Epidermal melanocyte (primary cell): ENCODE measurements around the gene C9orf78.

Experiments used
- DNase-seq: peaks from one replicate; pipeline ENCODE4 v3.0.0; 2011; ENCODE audit warnings: low spot score; ENCODE audit not compliant: insufficient read length

Gene C9orf78, protein sequence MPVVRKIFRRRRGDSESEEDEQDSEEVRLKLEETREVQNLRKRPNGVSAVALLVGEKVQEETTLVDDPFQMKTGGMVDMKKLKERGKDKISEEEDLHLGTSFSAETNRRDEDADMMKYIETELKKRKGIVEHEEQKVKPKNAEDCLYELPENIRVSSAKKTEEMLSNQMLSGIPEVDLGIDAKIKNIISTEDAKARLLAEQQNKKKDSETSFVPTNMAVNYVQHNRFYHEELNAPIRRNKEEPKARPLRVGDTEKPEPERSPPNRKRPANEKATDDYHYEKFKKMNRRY

DNA sequence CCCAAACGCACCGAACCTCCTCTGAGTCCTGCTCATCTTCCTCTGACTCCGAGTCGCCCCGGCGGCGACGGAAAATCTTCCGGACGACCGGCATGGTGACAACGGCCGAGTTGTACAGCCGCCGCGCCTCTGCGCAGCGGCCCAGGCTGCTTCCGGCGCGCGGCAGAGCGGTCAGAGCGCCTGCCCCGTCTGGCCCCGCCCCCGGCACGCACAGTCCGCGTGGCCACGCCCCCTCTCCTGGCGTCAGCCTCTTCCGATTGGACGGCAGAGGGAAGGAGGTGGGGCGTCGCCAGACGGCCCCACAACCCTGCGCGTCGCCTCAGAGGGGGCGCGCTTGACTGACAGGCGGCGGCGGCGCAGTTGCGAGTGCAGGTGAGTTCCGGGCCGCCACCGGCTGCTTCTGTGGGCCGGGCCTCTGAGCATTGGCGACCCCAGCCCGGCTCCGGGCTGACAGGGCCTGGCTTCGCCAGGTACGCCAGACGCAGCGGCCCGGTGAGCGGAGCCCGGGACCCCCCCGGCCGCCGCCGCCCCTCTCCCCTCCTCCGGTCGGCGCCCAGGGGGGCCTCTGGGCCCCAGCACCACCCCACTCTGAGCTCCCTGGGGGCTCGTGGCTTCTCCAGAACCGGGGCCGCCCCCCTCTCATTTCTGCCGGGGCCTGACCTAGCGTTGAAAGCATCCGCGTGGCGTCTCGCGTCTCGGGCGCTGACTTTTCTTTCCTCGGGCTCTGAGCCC lies at the start of gene C9orf78, which contains the start of gene USP20:
TSS of gene C9orf78 (minus strand) at position 148 of the 732 bp plus-strand sequence. CDS start at position 94, 54 bp downstream.
TSS of gene USP20 (plus strand) at position 331 of the 732 bp plus-strand sequence. CDS start 17,098 bp downstream, outside the sequence.
- peak; percentile 93 for DNase-seq

DNA sequence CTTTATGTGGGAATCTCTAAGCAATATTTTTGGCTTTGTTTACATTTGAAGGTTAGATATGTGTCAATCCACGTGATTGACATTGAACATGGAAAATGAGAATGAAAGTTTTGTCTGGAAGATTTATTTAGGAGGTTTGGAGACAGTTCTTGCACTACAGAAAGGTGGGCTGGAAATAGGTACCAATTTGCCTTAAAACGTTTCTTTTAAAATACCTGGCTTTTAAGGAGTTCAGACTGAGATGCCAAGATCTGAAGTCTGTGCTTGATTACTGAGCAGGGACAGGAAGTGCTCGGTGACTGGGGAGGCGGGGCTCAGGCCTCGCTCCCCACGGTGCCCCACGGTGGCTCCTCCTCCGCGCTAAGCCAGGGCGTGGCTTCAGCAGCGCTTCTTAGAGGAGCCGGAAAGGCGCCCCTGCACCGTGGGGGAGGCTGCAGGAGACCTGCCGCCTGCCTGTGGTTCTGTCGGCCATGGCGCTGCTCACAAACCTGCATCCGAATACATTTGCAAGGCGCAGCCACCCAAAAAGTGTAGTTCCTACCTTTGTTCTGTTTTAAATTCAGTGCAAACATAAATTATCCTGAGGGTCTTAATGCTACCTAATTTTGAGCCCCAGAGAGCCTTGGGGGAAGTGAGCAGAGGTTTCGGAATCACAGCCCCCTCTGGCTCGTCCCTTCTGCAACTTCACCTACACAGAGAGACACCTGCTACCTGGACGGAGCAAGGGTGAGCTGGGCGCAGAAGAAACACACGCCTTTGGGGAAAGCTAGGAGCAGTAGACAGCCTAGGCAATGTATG lies 49.3 kb upstream of the C9orf78 start:
- DNase-seq, result peak; percentile 83

GRCh38 chr9:129881547-129882324 lies 46.7 kb upstream of the C9orf78 start:
- DNase-seq, result no peak

DNA sequence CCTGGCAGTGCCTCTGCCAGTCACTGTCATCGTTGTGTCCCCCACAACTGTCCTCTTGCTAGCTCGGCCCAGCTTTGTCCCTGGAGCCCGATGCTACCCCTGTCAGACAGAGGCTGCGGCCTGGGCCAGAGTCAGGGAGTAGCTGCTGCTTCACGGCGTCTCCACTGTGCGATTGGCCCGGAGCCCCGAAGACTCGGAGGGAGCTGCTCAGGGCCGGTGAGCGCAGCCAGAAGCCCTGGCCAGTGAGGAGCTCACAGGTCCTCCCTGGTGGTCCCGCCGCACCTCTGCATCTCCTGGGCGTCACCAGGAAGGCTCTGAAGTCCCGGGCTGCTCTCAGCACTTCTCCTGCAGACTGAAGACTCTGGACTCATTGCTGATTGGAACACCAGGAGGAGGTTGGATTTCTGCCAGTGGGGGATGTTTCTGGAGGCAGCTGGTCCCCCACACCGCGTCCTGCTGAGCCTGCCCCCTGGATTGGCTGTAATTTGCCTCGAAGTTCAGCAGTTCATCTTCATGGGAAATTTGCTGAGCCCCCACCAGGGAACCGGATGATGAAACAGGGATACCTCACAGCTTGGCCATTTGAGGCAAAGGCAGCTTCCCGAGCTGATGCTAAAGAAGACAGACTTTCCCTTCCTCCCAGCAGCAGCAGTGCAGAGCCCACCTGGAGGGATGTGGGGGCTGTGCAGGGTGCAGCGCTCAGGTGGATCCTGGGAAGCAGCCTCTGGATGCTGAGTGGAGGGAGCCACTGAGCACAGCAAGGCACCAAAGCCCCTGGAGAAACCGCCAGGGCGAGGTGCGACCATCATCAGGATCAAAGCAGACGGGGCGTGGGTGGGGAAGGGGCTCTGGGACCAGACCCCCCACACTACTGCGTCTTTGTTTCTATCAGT lies 45.8 kb upstream of the C9orf78 start:
- DNase-seq, result no peak

DNA sequence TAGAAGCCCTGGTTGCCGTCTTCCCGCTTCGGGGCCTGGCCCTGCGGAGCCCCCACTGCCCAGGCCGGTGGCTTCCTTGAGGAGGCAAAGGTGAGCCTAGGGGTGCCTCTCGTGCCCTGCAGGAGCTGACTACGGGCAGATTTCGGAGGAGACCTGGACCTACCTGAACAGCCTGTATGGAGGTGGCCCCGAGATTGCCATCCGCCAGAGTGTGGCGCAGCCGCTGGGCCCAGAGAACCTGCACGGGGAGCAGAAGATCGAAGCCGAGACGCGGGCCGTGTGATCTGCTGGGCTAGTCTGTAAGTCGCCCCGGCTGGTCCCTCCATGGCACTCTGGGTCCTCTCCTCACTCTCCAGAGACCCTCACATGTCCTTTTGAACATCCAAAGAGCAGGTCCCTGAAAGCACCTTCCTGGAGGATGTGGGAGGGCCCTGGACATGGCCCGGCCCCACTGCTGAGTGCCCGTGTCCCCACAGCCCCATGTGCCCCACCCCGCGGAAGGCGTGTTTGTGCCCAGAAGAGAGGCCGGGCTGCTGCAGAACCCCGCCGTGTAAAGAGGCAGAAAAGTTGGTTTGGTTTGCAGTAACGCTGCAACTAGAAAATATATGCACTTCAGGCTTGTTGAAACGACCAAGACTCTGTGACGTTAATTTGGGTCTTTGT lies 45.0 kb upstream of the C9orf78 start:
- no peak for DNase-seq

- DNase-seq, result no peak
Observed at GRCh38 chr9:129879103-129879699, 44.1 kb upstream of the C9orf78 start.

DNA sequence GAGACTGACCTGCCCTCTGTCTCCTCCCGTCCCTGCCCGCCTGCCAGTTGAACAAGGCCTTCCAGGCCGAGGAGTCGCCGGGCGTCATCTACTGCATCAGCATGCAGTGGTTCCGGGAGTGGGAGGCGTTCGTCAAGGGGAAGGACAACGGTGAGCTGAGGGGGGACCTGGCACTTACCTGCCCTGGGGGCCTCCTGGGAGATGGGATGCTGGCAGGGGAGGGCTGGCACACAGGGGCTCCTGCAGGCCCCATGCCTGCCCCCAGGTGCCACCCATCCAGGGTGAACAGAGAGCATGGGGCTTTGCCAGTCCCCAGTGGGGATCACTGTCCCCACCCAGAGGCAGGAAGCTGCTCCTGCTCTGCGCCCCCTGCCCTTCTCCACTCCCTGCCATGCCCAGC lies 43.2 kb upstream of the C9orf78 start:
- no peak for DNase-seq

- no peak for DNase-seq
Observed at GRCh38 chr9:129876815-129877214, 41.7 kb upstream of the C9orf78 start.

- DNase-seq, result no peak
Observed at GRCh38 chr9:129875687-129876395, 40.8 kb upstream of the C9orf78 start.

DNA sequence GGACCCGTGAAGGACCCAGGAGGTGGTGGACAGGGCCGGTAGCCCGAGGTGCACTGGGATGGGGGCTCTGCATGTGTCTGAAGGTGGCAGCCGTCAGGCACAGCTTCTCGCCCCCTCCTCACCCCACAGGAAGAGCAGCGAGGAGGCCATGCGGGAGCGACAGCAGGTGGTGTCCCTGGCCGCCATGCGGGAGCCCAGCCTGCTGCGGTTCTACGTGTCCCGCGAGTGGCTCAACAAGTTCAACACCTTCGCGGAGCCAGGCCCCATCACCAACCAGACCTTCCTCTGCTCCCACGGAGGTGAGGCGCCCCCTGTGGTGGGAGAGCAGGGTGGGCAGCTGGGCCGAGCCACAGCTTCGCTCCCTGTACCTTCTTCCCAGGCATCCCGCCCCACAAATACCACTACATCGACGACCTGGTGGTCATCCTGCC lies 40.1 kb upstream of the C9orf78 start:
- DNase-seq, result no peak

- no peak for DNase-seq
Observed at GRCh38 chr9:129874261-129875101, 39.4 kb upstream of the C9orf78 start.

- no peak for DNase-seq
Observed at GRCh38 chr9:129873563-129874190, 38.6 kb upstream of the C9orf78 start.

- no peak for DNase-seq
Observed at GRCh38 chr9:129871046-129871445, 36.0 kb upstream of the C9orf78 start.

GRCh38 chr9:129869585-129870501 lies 34.8 kb upstream of the C9orf78 start:
- DNase-seq, result no peak

DNA sequence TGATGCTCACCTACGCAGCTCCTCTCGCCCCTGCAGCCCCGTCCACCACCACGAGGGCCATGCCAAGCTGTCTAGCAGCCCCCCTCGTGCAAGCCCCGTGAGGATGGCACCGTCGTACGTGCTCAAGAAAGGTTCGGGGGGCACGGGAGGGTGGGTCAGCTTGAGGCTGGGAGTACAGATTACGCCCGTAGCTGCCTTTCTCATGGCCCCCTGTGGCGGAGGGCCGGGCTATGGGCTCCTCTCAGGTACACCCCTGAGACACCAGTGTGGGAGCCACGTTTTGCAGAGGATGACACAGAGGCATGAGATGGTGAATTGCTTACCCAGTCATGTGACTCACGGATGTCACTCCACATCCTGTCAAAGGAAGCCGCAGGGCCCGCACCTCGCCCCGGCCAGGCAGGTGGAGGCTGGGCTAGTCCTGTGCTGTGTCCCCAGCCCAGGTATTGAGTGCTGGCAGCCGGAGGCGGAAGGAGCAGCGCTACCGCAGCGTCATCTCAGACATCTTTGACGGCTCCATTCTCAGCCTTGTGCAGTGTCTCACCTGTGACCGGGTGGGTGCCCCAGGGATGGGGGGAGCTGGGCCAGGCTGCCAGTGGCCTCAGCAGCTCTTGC lies 33.9 kb upstream of the C9orf78 start:
- no peak for DNase-seq
